ENCODE measurements around the gene PFN2.
"Not testable (repeated sequence)": the region's sequence is repeated elsewhere in the genome, so short reads cannot be mapped to it uniquely, and the experiment has no call there.

PFN2 gene

GRCh38 chr3:149990423-149990948, 19.8 kb upstream of the PFN2 start:
- Histone ChIP-seq H3K9ac (ENCODE audit: low read depth, low read length) (no peak overlapping the region), H3K4me3 (ENCODE audit: low read depth, low read length) (no peak overlapping the region), H3K27ac (ENCODE audit: low read depth, low read length) (no peak overlapping the region), H3K9me3 (ENCODE audit: control insufficient read depth, insufficient read depth, low read length) (peaks cover 10% of the 10 kb centered on the region), H3K36me3 (ENCODE audit: control insufficient read depth, insufficient read depth, low read length) (no peaks in the 10 kb centered on the region), H3K4me1 (ENCODE audit: control insufficient read depth, insufficient read depth, low read length) (peaks cover 19% of the 10 kb centered on the region), H3K27me3 (ENCODE audit: control insufficient read depth, insufficient read depth, low read length) (no peaks in the 10 kb centered on the region)

DNA sequence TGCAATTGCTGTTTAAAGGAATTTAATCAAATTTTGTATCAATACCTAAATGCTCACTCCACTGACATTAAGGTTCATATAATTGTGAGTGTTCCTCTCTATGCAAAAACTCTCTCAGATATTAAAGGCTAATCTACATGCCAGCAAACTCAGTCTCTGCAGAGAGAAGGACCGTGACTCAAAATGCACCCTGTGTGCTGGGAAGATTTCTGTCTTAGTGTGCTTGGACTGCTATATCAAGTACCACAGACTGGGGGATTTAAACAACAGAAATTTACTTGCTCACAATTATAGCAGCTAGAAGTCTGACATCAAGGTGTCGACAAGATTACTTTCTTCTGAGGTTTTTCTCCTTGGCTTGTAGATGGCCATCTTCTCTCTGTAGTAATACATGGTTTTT, 18.6 kb upstream of the PFN2 start:
- H3K27ac ChIP-seq (ENCODE audit: low read depth, low read length): no peak overlapping the region
- no peaks in the 10 kb centered on the region for H3K27me3 ChIP-seq (ENCODE audit: control insufficient read depth, insufficient read depth, low read length)
- H3K9ac ChIP-seq (ENCODE audit: low read depth, low read length): no peak overlapping the region
- H3K4me1 ChIP-seq (ENCODE audit: control insufficient read depth, insufficient read depth, low read length): peaks cover 19% of the 10 kb centered on the region
- H3K9me3 ChIP-seq (ENCODE audit: control insufficient read depth, insufficient read depth, low read length): peaks cover 4% of the 10 kb centered on the region
- H3K36me3 ChIP-seq (ENCODE audit: control insufficient read depth, insufficient read depth, low read length): no peaks in the 10 kb centered on the region
- no peak overlapping the region for H3K4me3 ChIP-seq (ENCODE audit: low read depth, low read length)

- H3K27ac ChIP-seq (ENCODE audit: low read depth, low read length): no peak overlapping the region
- no peaks in the 10 kb centered on the region for H3K36me3 ChIP-seq (ENCODE audit: control insufficient read depth, insufficient read depth, low read length)
- no peaks in the 10 kb centered on the region for H3K9me3 ChIP-seq (ENCODE audit: control insufficient read depth, insufficient read depth, low read length)
- no peaks in the 10 kb centered on the region for H3K4me1 ChIP-seq (ENCODE audit: control insufficient read depth, insufficient read depth, low read length)
- no peaks in the 10 kb centered on the region for H3K27me3 ChIP-seq (ENCODE audit: control insufficient read depth, insufficient read depth, low read length)
- no peak overlapping the region for H3K4me3 ChIP-seq (ENCODE audit: low read depth, low read length)
- H3K9ac ChIP-seq (ENCODE audit: low read depth, low read length): no peak overlapping the region
Measured at GRCh38 chr3:149983628-149984027, 12.9 kb upstream of the PFN2 start.

GRCh38 chr3:149983053-149983452, 12.4 kb upstream of the PFN2 start:
- H3K27me3 ChIP-seq (ENCODE audit: control insufficient read depth, insufficient read depth, low read length); H3K9me3 ChIP-seq (ENCODE audit: control insufficient read depth, insufficient read depth, low read length); H3K36me3 ChIP-seq (ENCODE audit: control insufficient read depth, insufficient read depth, low read length); H3K27ac ChIP-seq (ENCODE audit: low read depth, low read length); H3K4me1 ChIP-seq (ENCODE audit: control insufficient read depth, insufficient read depth, low read length); H3K4me3 ChIP-seq (ENCODE audit: low read depth, low read length); H3K9ac ChIP-seq (ENCODE audit: low read depth, low read length): not testable (repeated sequence)

DNA sequence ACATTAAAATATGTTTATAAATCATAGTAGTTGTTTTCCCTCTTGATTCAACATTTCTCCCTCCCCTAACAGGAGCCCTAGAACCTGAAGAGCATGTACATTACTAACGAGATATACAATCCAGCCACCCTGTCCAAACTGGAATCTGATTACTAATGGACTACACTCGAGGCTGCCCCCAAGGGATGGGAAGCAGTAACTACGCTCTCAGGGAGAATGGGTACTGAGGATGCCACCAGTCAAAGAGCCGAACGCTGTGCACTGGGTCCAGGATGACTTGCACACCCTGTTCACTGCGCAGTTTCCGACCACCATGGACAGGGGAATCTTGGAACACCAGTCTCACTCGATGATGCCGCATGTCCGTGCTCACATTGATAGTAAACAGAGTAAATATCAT, 11.3 kb upstream of the PFN2 start:
- not testable (repeated sequence) for H3K4me1 ChIP-seq (ENCODE audit: control insufficient read depth, insufficient read depth, low read length); H3K27ac ChIP-seq (ENCODE audit: low read depth, low read length); H3K36me3 ChIP-seq (ENCODE audit: control insufficient read depth, insufficient read depth, low read length); H3K9me3 ChIP-seq (ENCODE audit: control insufficient read depth, insufficient read depth, low read length); H3K27me3 ChIP-seq (ENCODE audit: control insufficient read depth, insufficient read depth, low read length); H3K4me3 ChIP-seq (ENCODE audit: low read depth, low read length); H3K9ac ChIP-seq (ENCODE audit: low read depth, low read length)

- Histone ChIP-seq H3K27ac (ENCODE audit: low read depth, low read length) (no peak overlapping the region), H3K9ac (ENCODE audit: low read depth, low read length) (no peak overlapping the region), H3K36me3 (ENCODE audit: control insufficient read depth, insufficient read depth, low read length) (no peaks in the 10 kb centered on the region), H3K4me1 (ENCODE audit: control insufficient read depth, insufficient read depth, low read length) (peaks cover 4% of the 10 kb centered on the region; the same call in 1 of the 2 replicates), H3K9me3 (ENCODE audit: control insufficient read depth, insufficient read depth, low read length) (no peaks in the 10 kb centered on the region), H3K4me3 (ENCODE audit: low read depth, low read length) (no peak overlapping the region), H3K27me3 (ENCODE audit: control insufficient read depth, insufficient read depth, low read length) (no peaks in the 10 kb centered on the region)
Measured at GRCh38 chr3:149977386-149977785, 6.7 kb upstream of the PFN2 start.

- Histone ChIP-seq H3K27ac (ENCODE audit: low read depth, low read length) (no peak overlapping the region), H3K4me3 (ENCODE audit: low read depth, low read length) (no peak overlapping the region), H3K9me3 (ENCODE audit: control insufficient read depth, insufficient read depth, low read length) (no peaks in the 10 kb centered on the region), H3K4me1 (ENCODE audit: control insufficient read depth, insufficient read depth, low read length) (peaks cover 11% of the 10 kb centered on the region), H3K36me3 (ENCODE audit: control insufficient read depth, insufficient read depth, low read length) (no peaks in the 10 kb centered on the region), H3K27me3 (ENCODE audit: control insufficient read depth, insufficient read depth, low read length) (no peaks in the 10 kb centered on the region), H3K9ac (ENCODE audit: low read depth, low read length) (no peak overlapping the region)
Measured at GRCh38 chr3:149975919-149976318, 5.2 kb upstream of the PFN2 start.

DNA sequence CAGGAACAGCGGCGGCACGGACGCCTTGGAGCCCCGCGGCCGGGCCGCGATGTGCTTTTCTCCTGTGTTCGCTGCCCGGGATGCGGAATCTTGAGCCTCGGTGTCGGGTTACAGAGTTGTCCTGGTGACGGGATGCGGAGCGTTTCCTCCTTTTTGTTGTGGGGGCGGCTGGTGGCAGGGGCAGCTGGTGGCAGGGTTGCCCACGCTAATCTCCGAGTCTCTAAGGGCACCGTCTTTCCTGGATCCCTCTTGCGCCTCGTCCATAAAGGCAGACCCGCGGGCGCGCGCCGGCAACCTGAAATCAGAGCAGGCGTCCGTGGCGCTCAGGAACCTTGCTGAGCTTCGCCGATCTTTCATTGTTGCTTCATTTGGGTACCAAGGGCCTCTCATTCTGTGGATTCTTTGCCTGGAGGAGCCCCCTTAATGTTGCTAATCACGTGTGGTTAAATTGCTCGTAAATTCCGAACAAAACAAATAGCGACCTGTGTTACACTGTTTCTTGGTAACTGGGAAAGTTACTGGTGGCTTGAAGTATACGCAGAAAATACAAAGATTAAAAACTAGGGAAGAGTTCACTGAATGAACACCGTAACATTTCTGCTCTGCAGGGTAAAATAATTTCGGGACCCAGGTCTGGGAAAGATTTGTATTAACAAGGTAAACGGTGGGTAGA, 844 bp upstream of the PFN2 start:
- H3K27me3 ChIP-seq (ENCODE audit: control insufficient read depth, insufficient read depth, low read length): no peaks in the 10 kb centered on the region
- H3K4me3 ChIP-seq (ENCODE audit: low read depth, low read length): peak overlapping the region; percentile 88
- peaks cover 34% of the 10 kb centered on the region for H3K4me1 ChIP-seq (ENCODE audit: control insufficient read depth, insufficient read depth, low read length)
- H3K27ac ChIP-seq (ENCODE audit: low read depth, low read length): peak overlapping the region; percentile 98
- H3K9me3 ChIP-seq (ENCODE audit: control insufficient read depth, insufficient read depth, low read length): no peaks in the 10 kb centered on the region
- H3K9ac ChIP-seq (ENCODE audit: low read depth, low read length): peak overlapping the region; percentile 91
- H3K36me3 ChIP-seq (ENCODE audit: control insufficient read depth, insufficient read depth, low read length): peaks cover 17% of the 10 kb centered on the region

- H3K27ac ChIP-seq (ENCODE audit: low read depth, low read length): peak overlapping the region; percentile 98
Measured at GRCh38 chr3:149969940-149970715, 567 bp downstream of the PFN2 start.

DNA sequence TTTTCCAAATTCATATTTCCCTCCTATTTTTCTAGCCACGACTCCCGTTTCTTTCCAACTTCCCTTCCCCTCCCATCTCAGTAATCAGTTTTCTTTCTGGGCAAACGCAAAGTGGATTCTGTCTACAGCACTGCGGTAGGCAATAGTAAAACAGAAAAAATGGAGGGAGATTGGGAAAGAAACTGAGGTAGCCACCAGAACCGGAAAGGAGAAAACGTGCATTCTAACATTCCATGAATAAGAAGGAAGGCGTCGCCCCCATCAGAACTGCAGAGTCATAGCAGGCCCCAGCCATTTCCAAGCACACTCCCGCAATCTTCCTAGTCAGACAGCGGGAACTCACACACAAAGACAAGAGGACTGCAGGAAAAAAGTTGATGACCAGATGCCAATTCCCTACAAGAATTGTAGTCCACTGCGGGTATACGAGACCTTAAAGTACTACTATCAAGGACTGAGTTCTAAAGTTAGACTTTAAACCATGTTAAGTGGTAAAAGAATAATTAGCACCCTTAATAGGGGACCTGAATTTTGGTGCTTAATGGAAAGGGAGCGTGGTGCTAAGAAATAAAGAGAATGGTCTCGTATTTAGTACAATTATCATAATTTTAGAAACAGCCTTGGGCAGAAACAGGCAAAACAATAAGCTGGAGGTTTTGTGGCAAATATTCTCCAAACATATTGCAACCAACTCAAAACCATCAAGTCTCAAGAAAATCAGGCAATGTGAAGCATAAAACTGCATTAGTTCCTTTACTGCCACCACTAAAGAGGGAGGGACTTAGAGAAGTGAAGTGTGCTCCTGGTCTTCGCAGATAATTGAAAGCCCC, 1.4 kb downstream of the PFN2 start:
- Histone ChIP-seq H3K27ac (ENCODE audit: low read depth, low read length) (peak overlapping the region; percentile 98), H3K4me1 (ENCODE audit: control insufficient read depth, insufficient read depth, low read length) (peaks cover 42% of the 10 kb centered on the region), H3K36me3 (ENCODE audit: control insufficient read depth, insufficient read depth, low read length) (peaks cover 39% of the 10 kb centered on the region), H3K27me3 (ENCODE audit: control insufficient read depth, insufficient read depth, low read length) (no peaks in the 10 kb centered on the region), H3K4me3 (ENCODE audit: low read depth, low read length) (peak overlapping the region; percentile 88), H3K9me3 (ENCODE audit: control insufficient read depth, insufficient read depth, low read length) (no peaks in the 10 kb centered on the region), H3K9ac (ENCODE audit: low read depth, low read length) (peak overlapping the region; percentile 98)

More at GRCh38 chr3:149969940-149970715, 567 bp downstream of the PFN2 start:
- Histone ChIP-seq H3K27me3 (ENCODE audit: control insufficient read depth, insufficient read depth, low read length) (no peaks in the 10 kb centered on the region), H3K9ac (ENCODE audit: low read depth, low read length) (peak overlapping the region; percentile 98), H3K36me3 (ENCODE audit: control insufficient read depth, insufficient read depth, low read length) (peaks cover 31% of the 10 kb centered on the region), H3K4me3 (ENCODE audit: low read depth, low read length) (peak overlapping the region; percentile 88), H3K9me3 (ENCODE audit: control insufficient read depth, insufficient read depth, low read length) (no peaks in the 10 kb centered on the region), H3K4me1 (ENCODE audit: control insufficient read depth, insufficient read depth, low read length) (peaks cover 42% of the 10 kb centered on the region)

All from HUES48 (cell line).